Peyer's patch (tissue), 4 donors: ENCODE measurements around the gene FEM1A. TPM values are rescaled to one million over a fixed set of nuclear protein-coding genes. Genes with fewer than 3 reads are reported as not detected.

Experiments
- DNase-seq, 3 donors: peaks; one replicate each; pipeline ENCODE4 v3.0.0-alpha.2; 2017 to 2019
- H3K27ac ChIP-seq, 4 donors: fragments of 200-600 bp; sonication (generic); one replicate each; pipeline ENCODE4 v1.5.1; 2016 to 2019
- H3K27me3 ChIP-seq, 2 donors: fragments of 200-600 bp; sonication (generic); one replicate each; pipeline ENCODE4 v1.5.1; 2019
- H3K36me3 ChIP-seq, 3 donors: fragments of 200-600 bp; sonication (generic); one replicate each; pipeline ENCODE4 v1.5.1; 2016 to 2019
- H3K4me1 ChIP-seq, 4 donors: fragments of 200-600 bp; sonication (generic); one replicate each; pipeline ENCODE4 v1.5.1; 2016 to 2019
- H3K4me3 ChIP-seq, 4 donors: fragments of 200-600 bp; sonication (generic); 1 replicate in 3 of 4; 2 replicates in 1 of 4; pipeline ENCODE4 v1.5.1; 2016 to 2019; ENCODE audit warnings: mild to moderate bottlenecking in 1 of 4
- H3K9me3 ChIP-seq, 4 donors: fragments of 200-600 bp; sonication (generic); one replicate each; pipeline ENCODE4 v1.5.1; 2016 to 2019; ENCODE audit warnings: mild to moderate bottlenecking in 1 of 4
- CTCF ChIP-seq, 6 experiments: fragments of 450-650 bp in 4 of 6; fragments of 200-600 bp in 2 of 6; sonication (generic) in 1 of 6; IDR thresholded peaks; one replicate each; pipeline ENCODE4 v1.5.1; 2017 to 2019; ENCODE audit warnings: antibody characterized with exemption in 6 of 6, mild to moderate bottlenecking in 3 of 6, moderate library complexity in 1 of 6
- POLR2A ChIP-seq, 2 donors: fragments of 450-650 bp; IDR thresholded peaks; one replicate each; pipeline ENCODE4 v1.5.1; 2017; ENCODE audit warnings: antibody characterized with exemption in 2 of 2, mild to moderate bottlenecking in 2 of 2, moderate library complexity in 2 of 2
- total RNA-seq, 4 donors: library from RNA; depleted of rRNA; stranded (reverse); fragments of >200 nt; gene quantifications; one replicate each; pipeline ENCODE4 v1.1.0, GENCODE V29; 2016

FEM1A gene
- total RNA-seq, 4 donors from 2014 or later = 12.8 to 14.9 (median 14.0) TPM

GRCh38 chr19:4794971-4795370 is 3.4 kb downstream of the FEM1A start:
- Histone ChIP-seq H3K4me3 (no peak overlapping the region), H3K36me3 (peaks cover 0 to 43% (median 0%) of the 10 kb centered on the region in 3 donors), H3K9me3 (no peaks in the 10 kb centered on the region), H3K27ac (no peak overlapping the region), H3K4me1 (peaks cover 0 to 33% (median 10%) of the 10 kb centered on the region in 4 donors), H3K27me3 (no peaks in the 10 kb centered on the region)
- no peak for DNase-seq
- TF ChIP-seq CTCF (IDR thresholded peaks at IDR 0.05) (no peak), POLR2A (IDR thresholded peaks at IDR 0.05) (no peak)

GRCh38 chr19:4795400-4795799 is 3.9 kb downstream of the FEM1A start:
- H3K9me3 ChIP-seq = no peaks in the 10 kb centered on the region
- TF ChIP-seq POLR2A (IDR thresholded peaks at IDR 0.05) (no peak), CTCF (IDR thresholded peaks at IDR 0.05) (no peak)
- no peak overlapping the region for H3K27ac ChIP-seq
- no peaks in the 10 kb centered on the region for H3K27me3 ChIP-seq
- peaks cover 0 to 33% (median 10%) of the 10 kb centered on the region in 4 donors for H3K4me1 ChIP-seq
- H3K36me3 ChIP-seq = peaks cover 0 to 43% (median 0%) of the 10 kb centered on the region in 3 donors
- DNase-seq = no peak
- no peak overlapping the region for H3K4me3 ChIP-seq

GRCh38 chr19:4800591-4801081 is 9.1 kb downstream of the FEM1A start:
- Histone ChIP-seq H3K9me3 (no peaks in the 10 kb centered on the region), H3K4me3 (no peak overlapping the region), H3K4me1 (no peaks in the 10 kb centered on the region), H3K27ac (no peak overlapping the region), H3K36me3 (peaks cover 0 to 17% (median 0%) of the 10 kb centered on the region in 3 donors), H3K27me3 (no peaks in the 10 kb centered on the region)
- TF ChIP-seq CTCF (IDR thresholded peaks at IDR 0.05) (no peak), POLR2A (IDR thresholded peaks at IDR 0.05) (no peak)
- no peak for DNase-seq

GRCh38 chr19:4801085-4801619 is 9.6 kb downstream of the FEM1A start:
- TF ChIP-seq POLR2A (IDR thresholded peaks at IDR 0.05) (no peak), CTCF (IDR thresholded peaks at IDR 0.05) (no peak)
- Histone ChIP-seq H3K4me3 (no peak overlapping the region), H3K27ac (no peak overlapping the region)

GRCh38 chr19:4802711-4803110 is 11.2 kb downstream of the FEM1A start:
- TF ChIP-seq CTCF (IDR thresholded peaks at IDR 0.05) (no peak), POLR2A (IDR thresholded peaks at IDR 0.05) (no peak)
- no peak for DNase-seq
- Histone ChIP-seq H3K36me3 (peaks cover 0 to under 1% (median 0%) of the 10 kb centered on the region in 3 donors), H3K27me3 (no peaks in the 10 kb centered on the region), H3K27ac (no peak overlapping the region), H3K4me1 (no peaks in the 10 kb centered on the region), H3K4me3 (no peak overlapping the region), H3K9me3 (no peaks in the 10 kb centered on the region)

More at GRCh38 chr19:4801085-4801619, 9.6 kb downstream of the FEM1A start:
- Histone ChIP-seq H3K36me3 (peaks cover 0 to 13% (median 0%) of the 10 kb centered on the region in 3 donors), H3K27me3 (no peaks in the 10 kb centered on the region), H3K9me3 (no peaks in the 10 kb centered on the region), H3K4me1 (no peaks in the 10 kb centered on the region)
- DNase-seq = no peak
